Brain microvascular endothelial cell (primary cell): ENCODE results near the gene RBPMS2.

ENCODE experiments used
- DNase-seq: peaks from one replicate; pipeline ENCODE4 v3.0.0-alpha.2; 2020
- H3K27ac ChIP-seq: fragments of 250-450 bp; sonication (Bioruptor Pico); 2 replicates; pipeline ENCODE4 v1.5.1; 2020; ENCODE audit warnings: mild to moderate bottlenecking, moderate library complexity
- H3K27me3 ChIP-seq: fragments of 250-450 bp; sonication (Bioruptor Pico); replicated peaks from 2 replicates; pipeline ENCODE4 v1.5.1; 2020; ENCODE audit warnings: mild to moderate bottlenecking
- H3K36me3 ChIP-seq: fragments of 250-450 bp; sonication (Bioruptor Pico); replicated peaks from 2 replicates; pipeline ENCODE4 v1.5.1; 2020; ENCODE audit warnings: mild to moderate bottlenecking
- H3K4me3 ChIP-seq: 2 replicates; pipeline ENCODE4 v1.5.1; 2011; ENCODE audit warnings: low read depth, mild to moderate bottlenecking, control low read depth, low read length, moderate library complexity
- in situ Hi-C: cut with HindIII; loops from 2 replicates; pipeline ENCODE4 v1.10.0; 2017; ENCODE audit warnings: low sequenced_read_pairs, low pct_ligation_motif_present
- TF ChIP-seq, protein P1 (sequence below): IDR thresholded peaks from 2 replicates; pipeline ENCODE4 v1.5.1; 2011; ENCODE audit warnings: low read depth, mild to moderate bottlenecking, moderate library complexity, low read length, control low read depth, inconsistent platforms; ENCODE audit errors: missing control alignments

Gene RBPMS2

DNA sequence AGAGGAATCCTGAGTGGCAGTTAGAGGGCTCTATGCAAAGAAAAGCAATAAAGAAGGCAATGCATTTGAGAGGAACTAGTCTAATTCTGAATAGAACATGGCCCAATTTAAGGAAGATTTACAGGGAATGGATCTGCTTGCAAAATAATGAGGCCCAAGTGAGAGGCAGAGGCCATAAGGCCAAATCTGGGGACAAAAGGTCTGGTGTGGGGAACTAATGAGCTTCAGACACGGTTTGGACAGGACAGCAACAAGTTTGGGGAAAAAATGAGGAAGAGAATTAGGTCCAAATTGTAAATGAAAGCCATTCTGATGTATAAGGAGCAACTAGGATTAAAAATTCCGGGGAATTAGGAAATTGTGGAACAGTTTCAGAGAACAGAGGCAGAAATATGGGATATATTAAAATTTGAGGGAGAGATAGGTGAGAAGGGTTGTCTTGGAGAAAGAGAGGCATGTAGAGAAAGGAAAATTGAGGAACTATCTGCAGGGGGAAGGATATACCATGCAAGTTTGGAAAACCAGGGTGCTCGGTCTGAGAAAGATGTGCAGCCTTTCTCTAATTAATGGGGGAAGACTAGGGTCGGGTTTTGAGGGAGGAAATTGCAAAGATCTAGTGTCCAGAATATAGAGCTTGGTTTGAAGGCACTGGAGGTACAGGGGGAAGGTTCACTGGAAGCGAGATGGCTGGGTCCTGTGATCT, 73.8 kb downstream of the RBPMS2 start:
- TF ChIP-seq, protein P1, sequence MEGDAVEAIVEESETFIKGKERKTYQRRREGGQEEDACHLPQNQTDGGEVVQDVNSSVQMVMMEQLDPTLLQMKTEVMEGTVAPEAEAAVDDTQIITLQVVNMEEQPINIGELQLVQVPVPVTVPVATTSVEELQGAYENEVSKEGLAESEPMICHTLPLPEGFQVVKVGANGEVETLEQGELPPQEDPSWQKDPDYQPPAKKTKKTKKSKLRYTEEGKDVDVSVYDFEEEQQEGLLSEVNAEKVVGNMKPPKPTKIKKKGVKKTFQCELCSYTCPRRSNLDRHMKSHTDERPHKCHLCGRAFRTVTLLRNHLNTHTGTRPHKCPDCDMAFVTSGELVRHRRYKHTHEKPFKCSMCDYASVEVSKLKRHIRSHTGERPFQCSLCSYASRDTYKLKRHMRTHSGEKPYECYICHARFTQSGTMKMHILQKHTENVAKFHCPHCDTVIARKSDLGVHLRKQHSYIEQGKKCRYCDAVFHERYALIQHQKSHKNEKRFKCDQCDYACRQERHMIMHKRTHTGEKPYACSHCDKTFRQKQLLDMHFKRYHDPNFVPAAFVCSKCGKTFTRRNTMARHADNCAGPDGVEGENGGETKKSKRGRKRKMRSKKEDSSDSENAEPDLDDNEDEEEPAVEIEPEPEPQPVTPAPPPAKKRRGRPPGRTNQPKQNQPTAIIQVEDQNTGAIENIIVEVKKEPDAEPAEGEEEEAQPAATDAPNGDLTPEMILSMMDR, result no peak
- Histone ChIP-seq H3K27me3 (no peaks in the 10 kb centered on the region), H3K36me3 (no peaks in the 10 kb centered on the region), H3K4me3 (peak overlapping the region; percentile 84), H3K27ac (no peak overlapping the region)
- DNase-seq, result no peak
- in situ Hi-C loops, result no loop called here

DNA sequence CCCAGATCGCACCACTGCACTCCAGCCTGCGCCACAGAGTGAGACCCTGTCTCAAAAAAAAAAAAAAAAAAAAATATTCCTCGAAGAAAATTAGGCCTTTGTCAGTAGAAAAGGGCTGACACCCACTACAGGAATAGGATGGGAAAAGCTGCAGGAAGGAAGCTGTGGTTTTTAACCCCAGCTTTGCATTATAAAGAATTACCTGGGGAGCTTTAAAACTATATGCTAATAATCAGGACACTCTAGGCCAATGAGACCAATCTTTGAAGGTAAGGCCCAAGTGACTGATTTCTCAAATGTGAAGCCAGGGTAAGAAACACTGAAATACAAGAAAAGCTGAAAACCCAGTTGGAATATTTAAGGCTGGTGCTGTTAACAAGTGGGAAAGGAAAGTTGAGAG, 74.3 kb downstream of the RBPMS2 start:
- no peak for DNase-seq
- in situ Hi-C loops, result no loop called here

DNA sequence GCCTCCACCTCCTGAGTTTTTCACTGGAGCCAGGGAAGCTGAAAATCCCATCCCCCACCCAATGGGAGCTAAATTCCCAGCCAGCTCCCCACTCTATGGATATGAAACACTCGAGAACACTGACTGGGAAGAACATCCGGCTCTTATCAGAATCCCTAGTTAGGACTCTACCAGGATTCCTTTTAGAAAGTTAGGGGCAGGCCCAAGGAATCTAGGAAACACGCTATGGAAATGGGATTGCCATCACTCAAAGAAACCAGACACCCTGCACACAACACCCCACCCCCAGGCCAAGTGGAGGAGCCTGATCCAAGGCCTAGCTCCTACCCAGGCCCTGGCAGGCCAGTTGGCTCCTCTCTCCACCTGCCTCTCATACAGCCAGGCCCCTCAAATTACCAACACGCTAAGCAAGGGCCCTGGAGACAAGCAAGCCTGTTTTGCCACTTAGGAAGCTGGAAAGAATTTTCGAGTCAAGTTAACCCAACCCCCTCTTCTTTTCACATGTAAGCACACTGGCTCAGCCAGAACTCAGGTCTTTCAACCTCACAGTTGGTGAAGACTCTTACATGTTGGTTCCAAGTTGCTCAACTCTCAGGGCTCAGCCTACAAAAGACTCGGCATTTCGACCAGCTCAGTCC, 75.5 kb downstream of the RBPMS2 start:
- in situ Hi-C loops, result no loop called here
- DNase-seq, result no peak

More for the DNA sequence above, 74.3 kb downstream of the RBPMS2 start:
- H3K27me3 ChIP-seq, result no peaks in the 10 kb centered on the region
- H3K36me3 ChIP-seq, result no peaks in the 10 kb centered on the region
- TF ChIP-seq, protein P1, result no peak
- H3K27ac ChIP-seq, result no peak overlapping the region
- no peak overlapping the region for H3K4me3 ChIP-seq

DNA sequence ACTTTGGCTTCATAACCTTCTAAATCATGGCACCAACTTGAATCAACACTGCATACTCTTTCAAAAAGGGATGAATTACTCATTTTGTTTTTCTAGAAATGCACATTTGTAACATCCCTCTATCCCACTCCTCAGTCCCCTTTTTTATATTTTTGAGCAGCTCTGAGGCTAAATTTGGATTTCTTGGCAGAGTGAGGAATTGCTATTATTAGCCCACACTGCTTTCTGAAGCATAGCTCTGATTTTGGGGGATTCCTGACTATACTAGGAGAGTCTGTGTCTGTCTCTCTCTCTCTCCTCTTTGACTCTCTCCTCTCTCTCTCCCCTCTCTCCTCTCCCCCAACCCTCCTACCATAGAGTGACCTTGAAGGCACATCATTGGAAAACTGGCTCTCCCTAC, 76.6 kb downstream of the RBPMS2 start:
- H3K27ac ChIP-seq, result no peak overlapping the region

More for the DNA sequence above, 75.5 kb downstream of the RBPMS2 start:
- Histone ChIP-seq H3K27me3 (no peaks in the 10 kb centered on the region), H3K27ac (no peak overlapping the region), H3K4me3 (no peak overlapping the region), H3K36me3 (peaks cover under 1% of the 10 kb centered on the region)
- TF ChIP-seq, protein P1, result no peak

DNA sequence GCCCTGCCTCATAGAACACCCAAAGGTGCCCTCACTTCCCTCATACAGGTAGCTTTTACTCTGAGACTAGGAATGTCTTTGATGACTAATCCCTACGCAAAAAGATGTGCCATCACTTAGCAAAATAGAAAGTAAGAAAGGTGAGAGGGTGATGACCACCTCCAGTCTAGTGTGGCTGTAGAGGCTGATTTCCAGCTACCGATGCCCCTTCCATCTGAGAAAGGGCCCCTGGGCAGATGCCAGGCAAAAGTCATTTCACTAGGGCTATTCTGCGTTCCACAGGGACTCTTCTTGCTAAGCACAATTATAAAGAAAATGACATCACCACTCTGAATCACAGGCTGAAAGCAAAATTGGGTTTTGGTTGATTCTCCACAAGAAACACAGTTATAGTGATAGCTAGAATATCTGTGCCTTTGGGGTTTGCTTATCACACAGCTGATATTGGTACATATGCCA, 77.4 kb downstream of the RBPMS2 start:
- Histone ChIP-seq H3K27ac (no peak overlapping the region), H3K4me3 (no peak overlapping the region), H3K36me3 (peaks cover 5% of the 10 kb centered on the region), H3K27me3 (no peaks in the 10 kb centered on the region)
- TF ChIP-seq, protein P1, result no peak
- no peak for DNase-seq
- in situ Hi-C loops, result no loop called here

More for the DNA sequence above, 76.6 kb downstream of the RBPMS2 start:
- H3K27me3 ChIP-seq, result no peaks in the 10 kb centered on the region
- TF ChIP-seq, protein P1, result no peak
- in situ Hi-C loops, result no loop called here
- no peak overlapping the region for H3K4me3 ChIP-seq
- H3K36me3 ChIP-seq, result peaks cover 5% of the 10 kb centered on the region
- DNase-seq, result no peak
